ENCODE results near the gene FAM228A.

DNA sequence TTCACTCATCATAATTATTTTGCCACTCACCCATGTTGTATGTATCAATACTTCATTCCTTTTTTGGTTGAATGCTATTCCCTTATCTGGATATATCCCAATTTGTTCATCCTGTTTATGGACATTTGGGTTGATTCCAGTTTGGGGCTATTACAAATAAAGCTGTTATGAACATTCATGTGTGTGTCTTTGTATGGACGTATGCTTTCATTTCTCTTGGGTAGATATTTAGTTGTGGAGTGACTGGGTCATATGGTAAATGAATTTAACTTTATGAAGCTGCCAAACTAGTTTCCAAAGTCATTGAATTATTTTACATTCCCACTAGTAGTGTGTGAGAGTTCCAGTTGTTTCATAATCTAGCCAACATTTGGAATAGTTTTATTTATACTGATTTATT, 48.9 kb upstream of the FAM228A start:
- TF ChIP-seq CTCF (conservative IDR thresholded peaks at IDR 0.05 in 1 of 2, IDR thresholded peaks at IDR 0.05 in 1 of 2; ENCODE audit: extremely low read depth in 1 of 2, insufficient read depth in 1 of 2, low read depth in 1 of 2, low read length in 2 of 2) (no peak), EZH2 (IDR thresholded peaks at IDR 0.05; ENCODE audit: borderline replicate concordance, low read length) (no peak)

Measured in mammary epithelial cell (primary cell).